Cerebellar cortex (tissue), 1 donor: ENCODE data around the gene PRRG2.
A peak's percentile ranks its signal among the peaks of the same experiment; 100 is the strongest.

Experiments
- DNase-seq: peaks from one replicate; pipeline ENCODE4 v3.0.0-alpha.2; 2015; ENCODE audit warnings: low spot score

Gene PRRG2

DNA sequence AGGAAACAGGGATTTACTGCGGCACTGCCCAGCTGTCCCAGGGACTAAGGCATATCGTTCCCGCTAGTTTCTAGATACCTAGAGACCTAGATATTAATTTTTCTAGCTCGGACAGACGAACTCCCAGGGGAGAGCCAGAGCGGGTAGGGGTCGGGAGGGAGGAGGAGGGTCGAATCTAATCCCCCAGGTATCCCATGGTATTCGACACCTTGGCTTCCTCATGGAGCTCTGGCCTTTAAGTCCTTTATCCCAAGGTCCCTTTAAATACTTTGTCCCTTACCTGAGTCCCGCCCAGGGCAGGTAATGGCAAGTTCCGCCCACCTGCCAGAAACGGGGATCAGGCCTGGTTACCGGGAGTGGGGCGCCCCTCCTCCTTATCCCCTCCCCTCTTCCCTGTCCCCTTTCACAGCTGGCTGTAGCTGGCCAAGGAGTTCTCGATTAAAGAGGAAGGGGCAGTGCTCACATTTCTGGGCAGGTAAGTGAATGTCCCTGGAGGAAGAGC, at the start of gene PRRG2:
Gene PRRG2, plus strand, starts transcription at position 310 of the 502 bp plus-strand sequence. CDS start 1,904 bp downstream, outside the sequence.
- DNase-seq: no peak

GRCh38 chr19:49533551-49534488, 47.3 kb upstream of the PRRG2 start:
- DNase-seq: peak; percentile 46

DNA sequence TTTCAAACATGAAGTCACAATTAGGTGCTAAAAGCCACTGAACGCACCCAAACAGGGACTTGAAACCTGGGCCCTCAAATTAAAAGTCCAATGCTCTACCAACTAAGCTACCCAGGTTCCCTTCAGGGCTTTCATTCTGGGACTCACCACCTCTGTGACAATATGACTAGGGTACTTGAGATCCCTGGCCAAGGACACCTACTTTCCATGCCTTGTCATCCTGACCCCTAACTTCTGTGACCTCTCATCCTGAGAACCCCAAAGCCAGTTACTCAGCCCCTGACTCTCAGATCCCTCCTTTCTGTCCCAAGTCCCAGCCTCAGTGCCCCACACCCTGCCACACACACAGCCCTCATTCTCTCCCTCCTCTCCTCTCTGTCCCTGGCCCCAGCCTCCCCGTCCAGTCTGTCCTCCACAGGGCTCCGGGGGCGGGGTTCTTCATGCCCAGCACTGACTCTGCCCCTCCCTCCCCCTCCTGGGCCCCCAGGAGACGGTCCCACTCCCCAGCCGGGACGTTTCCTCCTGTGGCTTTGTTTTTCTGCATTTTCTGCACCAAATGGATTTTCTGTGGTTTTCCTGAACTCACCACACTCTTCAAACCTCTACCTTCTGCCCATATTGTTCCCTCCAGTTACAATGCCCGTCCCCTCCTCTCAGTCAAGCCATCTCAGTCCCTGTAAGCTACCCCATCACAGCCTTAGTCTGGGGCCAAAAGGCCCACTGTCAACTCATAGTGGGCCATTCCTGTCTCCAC, 46.3 kb upstream of the PRRG2 start:
- no peak for DNase-seq

DNA sequence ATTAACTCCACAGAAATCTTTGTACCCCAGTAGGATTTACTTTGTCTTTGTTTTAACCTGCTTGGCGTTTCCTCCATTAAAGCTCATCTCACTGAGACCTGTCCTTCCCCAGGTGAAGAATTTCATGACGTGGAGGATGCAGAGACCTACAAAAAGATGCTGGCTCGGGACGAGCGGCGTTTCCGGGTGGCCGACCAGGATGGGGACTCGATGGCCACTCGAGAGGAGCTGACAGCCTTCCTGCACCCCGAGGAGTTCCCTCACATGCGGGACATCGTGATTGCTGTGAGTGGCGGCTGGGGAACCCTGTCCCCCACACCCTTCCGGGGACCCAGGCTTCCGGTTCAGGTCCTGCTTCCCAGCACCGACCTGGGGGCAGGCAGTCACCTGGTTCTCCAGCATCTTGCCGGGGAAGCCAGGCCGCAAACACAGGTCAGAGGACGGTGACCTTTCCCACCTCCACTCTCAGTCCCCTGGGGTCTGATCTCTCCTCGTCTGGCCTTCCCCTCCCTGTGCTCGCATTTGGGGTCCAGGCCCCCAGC, 44.1 kb upstream of the PRRG2 start:
- DNase-seq: no peak

DNA sequence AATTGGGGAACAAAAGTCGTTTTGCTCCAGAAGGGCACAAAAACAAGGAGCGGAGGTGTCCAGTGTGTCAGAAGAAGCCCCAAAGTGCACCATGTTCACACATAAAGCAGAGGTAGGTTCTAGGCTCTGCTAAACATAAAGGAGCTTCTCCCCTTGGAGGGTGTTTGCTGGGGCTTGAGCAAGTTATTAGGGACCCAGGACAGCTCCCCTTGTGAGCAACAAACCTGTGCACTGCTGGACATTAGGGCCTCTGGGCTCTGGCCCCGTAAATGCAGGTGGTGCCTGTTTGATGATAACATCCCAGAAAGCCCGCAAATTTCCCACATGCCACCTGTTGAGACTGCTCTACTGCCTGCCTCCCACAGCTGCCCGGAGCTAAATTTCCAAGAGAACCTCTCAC, 42.5 kb upstream of the PRRG2 start:
- no peak for DNase-seq

GRCh38 chr19:49539192-49539952, 41.7 kb upstream of the PRRG2 start:
- no peak for DNase-seq

DNA sequence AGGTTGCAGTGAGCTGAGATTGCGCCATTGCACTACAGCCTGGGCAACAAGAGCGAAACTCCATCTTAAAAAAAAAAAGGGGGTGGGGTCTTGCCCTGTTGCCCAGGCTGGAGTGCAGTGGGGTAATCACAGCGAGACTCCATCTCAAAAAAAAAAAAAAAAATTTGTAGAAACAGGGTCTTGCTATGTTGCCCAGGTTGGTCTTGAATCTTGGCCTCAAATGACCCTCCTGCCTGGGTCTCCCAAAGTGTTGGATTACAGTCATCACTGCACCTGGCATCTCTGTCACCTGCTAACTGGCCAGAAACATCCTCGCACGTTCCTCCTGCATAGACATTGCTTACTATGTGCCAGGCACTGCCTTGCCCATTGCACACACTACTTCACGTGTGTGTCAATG, 39.2 kb upstream of the PRRG2 start:
- DNase-seq: no peak

- DNase-seq: no peak
Measured at GRCh38 chr19:49542446-49542845, 38.7 kb upstream of the PRRG2 start.

DNA sequence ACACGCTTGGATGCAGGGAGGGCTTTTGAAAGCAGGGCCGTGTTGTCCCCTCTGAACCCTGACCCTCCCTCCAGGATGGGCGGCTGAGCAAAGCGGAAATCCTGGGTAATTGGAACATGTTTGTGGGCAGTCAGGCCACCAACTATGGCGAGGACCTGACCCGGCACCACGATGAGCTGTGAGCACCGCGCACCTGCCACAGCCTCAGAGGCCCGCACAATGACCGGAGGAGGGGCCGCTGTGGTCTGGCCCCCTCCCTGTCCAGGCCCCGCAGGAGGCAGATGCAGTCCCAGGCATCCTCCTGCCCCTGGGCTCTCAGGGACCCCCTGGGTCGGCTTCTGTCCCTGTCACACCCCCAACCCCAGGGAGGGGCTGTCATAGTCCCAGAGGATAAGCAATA, 38.1 kb upstream of the PRRG2 start:
- DNase-seq: no peak

DNA sequence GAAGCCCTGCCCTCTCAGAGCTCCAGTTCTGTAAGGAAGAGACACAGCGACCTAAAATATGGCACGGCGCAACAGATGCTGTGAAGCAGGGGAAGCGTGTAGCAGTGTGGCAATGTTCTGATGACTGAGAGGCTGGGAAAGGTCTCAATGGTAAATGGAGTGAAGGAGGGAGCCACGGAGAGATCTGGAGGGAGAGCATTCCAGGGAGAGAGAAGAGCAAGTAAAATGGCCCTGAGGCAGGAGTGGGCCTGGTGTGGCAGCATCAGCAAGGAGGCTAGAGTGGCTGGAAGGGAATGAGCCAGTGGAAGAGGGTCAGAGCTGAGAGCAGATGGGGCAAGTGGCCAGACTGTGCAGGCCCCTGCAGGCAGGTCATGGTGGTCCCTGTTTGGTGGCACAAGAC, 37.0 kb upstream of the PRRG2 start:
- DNase-seq: no peak

DNA sequence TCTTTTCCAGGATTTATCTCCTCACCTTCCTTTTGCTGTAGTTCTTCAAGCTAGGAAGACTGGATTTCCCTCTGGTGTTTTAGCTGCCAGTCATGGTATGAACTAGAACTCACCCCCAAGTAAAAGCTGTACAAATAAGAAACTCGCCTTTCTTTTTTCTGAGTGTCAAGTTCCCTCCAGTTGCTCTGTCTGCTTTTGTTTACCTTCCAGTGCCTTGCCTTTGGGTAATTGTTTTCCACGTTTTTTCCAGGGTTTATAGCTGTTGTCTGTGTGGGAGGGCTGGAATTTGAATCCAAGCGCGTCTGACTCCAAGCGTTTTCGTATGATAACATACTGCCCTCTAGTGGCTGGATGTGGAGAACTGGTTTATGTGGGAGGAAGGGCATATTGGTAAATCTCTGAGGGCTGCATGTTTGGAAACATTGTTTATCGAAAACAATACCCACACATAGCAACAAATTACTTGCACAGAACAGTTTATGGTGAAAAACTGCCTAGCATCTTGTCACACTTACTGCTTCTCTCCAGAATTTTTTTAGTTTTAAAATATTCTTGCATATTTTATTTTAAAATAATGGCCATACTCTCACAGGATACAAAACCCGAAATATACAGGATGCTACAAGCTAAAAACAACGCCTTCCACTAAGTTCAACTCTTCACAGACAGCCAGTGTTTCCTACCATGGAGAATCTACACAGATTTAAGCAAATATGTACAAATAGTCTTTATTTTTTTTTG, 34.1 kb upstream of the PRRG2 start:
- peak; percentile 94 for DNase-seq

DNA sequence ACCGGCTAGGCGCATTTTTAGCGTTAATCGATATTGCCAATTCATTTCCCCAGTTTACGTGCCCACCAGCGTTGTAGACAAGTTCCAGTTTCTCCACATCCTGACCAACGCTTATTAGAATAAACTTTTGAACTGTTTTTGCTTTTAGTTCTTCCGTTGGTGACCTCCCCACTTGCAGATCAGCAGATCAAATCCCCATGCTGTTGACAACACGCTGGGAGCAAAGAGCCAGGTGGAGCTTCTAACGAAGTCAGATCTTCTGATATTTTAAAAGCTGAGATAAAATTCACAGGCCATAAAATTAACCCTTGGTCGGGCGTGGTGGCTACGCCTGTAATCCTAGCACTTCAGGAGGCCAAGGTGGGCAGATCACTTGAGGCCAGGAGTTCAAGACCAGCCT, 32.1 kb upstream of the PRRG2 start:
- no peak for DNase-seq

- DNase-seq: no peak
Measured at GRCh38 chr19:49551531-49551930, 29.6 kb upstream of the PRRG2 start.

DNA sequence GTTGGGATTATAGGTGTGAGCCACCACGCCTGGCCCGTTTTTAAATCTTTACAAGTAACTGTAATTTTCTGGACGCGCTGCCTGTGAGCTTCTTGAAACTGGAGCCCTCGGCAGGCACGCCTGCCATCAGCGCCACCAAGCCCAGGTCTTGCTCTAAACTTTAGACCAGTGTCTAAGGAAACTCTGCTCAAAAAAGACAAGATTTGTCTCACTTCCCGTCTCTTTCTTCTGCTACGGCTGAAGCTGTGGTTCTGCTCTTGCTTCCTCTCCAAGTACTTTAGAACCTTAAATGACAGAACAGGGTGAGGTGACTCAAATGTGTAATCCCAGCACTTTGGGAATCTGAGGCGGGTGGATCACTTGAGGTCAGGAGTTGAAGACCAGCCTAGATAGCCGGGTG, 28.4 kb upstream of the PRRG2 start:
- DNase-seq: no peak

- DNase-seq: no peak
Measured at GRCh38 chr19:49553451-49554271, 27.5 kb upstream of the PRRG2 start.

DNA sequence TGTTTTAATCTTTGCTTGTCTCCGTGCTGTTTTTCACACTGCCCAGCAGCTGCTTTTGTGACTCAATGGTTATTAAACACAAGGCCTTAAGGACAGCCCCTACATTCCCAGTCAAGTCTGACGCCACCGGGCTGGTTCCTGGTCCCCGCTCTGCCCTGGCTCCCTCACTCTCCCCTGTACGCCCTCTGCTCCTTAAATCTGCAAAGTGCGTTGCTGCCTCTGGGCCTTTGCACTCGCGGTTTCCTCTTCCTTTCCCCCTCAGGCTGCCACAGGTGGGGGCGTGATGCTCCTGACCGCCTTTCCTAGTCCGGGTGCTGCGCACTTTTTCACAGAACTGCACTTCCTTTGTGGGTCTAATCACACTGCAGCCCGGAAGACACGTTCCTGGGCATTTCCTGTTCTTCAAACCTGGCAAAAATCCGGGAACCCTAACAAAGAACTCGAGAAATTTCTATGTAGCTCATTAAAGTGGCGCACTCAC, 26.4 kb upstream of the PRRG2 start:
- no peak for DNase-seq

GRCh38 chr19:49555600-49556411, 25.3 kb upstream of the PRRG2 start:
- no peak for DNase-seq

GRCh38 chr19:49556412-49557398, 24.4 kb upstream of the PRRG2 start:
- no peak for DNase-seq
